ENCODE measurements around the gene SLC12A7. TPM values are rescaled to one million over a fixed set of nuclear protein-coding genes. Genes with fewer than 3 reads are reported as not detected.

The SLC12A7 gene
- polyA plus RNA-seq, 1 donor = 76.6 TPM

DNA sequence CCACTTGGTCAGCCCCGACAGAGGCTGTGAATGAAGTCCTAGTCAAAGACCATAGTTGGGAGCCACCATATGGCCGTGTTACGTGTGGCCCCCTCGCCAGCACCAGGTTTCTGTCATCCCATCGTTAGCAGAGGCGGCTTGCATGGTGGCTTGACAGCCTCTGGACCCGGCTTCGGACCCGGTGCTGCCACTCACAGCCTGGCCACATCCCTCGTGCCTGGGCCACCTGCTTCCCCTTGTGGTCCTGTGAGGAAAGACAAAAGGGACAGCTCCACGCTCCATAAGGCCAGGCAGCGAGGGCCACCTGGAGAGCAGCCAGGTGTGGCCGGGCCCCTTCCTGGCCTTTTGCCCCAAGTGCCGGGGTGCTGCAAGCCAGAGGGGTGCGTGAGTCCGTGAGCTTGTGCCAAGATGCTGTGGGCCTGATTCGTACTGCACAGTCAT is 97.1 kb downstream of the SLC12A7 start:
- H3K4me1 ChIP-seq (ENCODE audit: control insufficient read depth, insufficient read depth, low read length) = peaks cover 13% of the 10 kb centered on the region
- H3K36me3 ChIP-seq (ENCODE audit: control insufficient read depth, insufficient read depth, low read length) = peaks cover 35% of the 10 kb centered on the region
- H3K9me3 ChIP-seq (ENCODE audit: control insufficient read depth, low read depth, low read length) = no peaks in the 10 kb centered on the region
- H3K27me3 ChIP-seq (ENCODE audit: control insufficient read depth, insufficient read depth, low read length) = peaks cover 2% of the 10 kb centered on the region
- no peak for DNase-seq
- H3K4me3 ChIP-seq (ENCODE audit: low read length) = no peak overlapping the region
- no CpG with 5 or more reads among the region's 17 CpGs for WGBS (ENCODE audit: insufficient coverage, low lambda C conversion rate)
- H3K27ac ChIP-seq (ENCODE audit: low read length) = no peak overlapping the region

DNA sequence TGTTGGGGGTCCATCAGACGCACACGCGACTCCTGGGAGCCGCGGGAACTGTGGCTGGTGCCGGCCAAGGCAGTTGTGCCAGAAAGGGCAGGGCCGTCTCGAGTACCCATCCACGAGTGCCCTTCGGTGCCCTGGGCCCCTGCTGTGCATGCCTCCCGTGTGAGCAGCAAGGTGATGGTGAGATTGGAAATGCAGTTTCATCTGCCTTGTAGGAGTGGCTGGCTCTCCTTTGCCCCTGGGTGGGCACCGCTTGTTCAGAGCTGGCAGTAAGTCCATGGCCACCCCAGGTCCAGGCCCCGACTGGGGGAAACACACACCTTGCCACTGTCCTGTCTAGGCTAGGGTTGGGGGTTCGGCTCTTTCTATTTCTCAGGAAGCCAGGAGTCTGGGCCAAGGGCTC is 97.5 kb downstream of the SLC12A7 start:
- Histone ChIP-seq H3K9me3 (ENCODE audit: control insufficient read depth, low read depth, low read length) (no peaks in the 10 kb centered on the region), H3K27ac (ENCODE audit: low read length) (no peak overlapping the region), H3K27me3 (ENCODE audit: control insufficient read depth, insufficient read depth, low read length) (peaks cover 5% of the 10 kb centered on the region), H3K4me3 (ENCODE audit: low read length) (no peak overlapping the region), H3K4me1 (ENCODE audit: control insufficient read depth, insufficient read depth, low read length) (peaks cover 15% of the 10 kb centered on the region), H3K36me3 (ENCODE audit: control insufficient read depth, insufficient read depth, low read length) (peaks cover 35% of the 10 kb centered on the region)
- WGBS (ENCODE audit: insufficient coverage, low lambda C conversion rate) = no CpG with 5 or more reads among the region's 14 CpGs
- DNase-seq = no peak

- 100% methylated on average over 1 of the region's 3 CpGs for WGBS (ENCODE audit: insufficient coverage, low lambda C conversion rate)
- Histone ChIP-seq H3K4me1 (ENCODE audit: control insufficient read depth, insufficient read depth, low read length) (peaks cover 15% of the 10 kb centered on the region), H3K4me3 (ENCODE audit: low read length) (no peak overlapping the region), H3K27me3 (ENCODE audit: control insufficient read depth, insufficient read depth, low read length) (peaks cover 5% of the 10 kb centered on the region), H3K27ac (ENCODE audit: low read length) (no peak overlapping the region), H3K9me3 (ENCODE audit: control insufficient read depth, low read depth, low read length) (no peaks in the 10 kb centered on the region), H3K36me3 (ENCODE audit: control insufficient read depth, insufficient read depth, low read length) (peaks cover 34% of the 10 kb centered on the region)
- no peak for DNase-seq
These were observed 97.9 kb downstream of the SLC12A7 start for GRCh38 chr5:1013948-1014301.

GRCh38 chr5:1013238-1013947 is 98.5 kb downstream of the SLC12A7 start:
- no CpG with 5 or more reads among the region's 19 CpGs for WGBS (ENCODE audit: insufficient coverage, low lambda C conversion rate)
- no peak overlapping the region for H3K27ac ChIP-seq (ENCODE audit: low read length)
- H3K36me3 ChIP-seq (ENCODE audit: control insufficient read depth, insufficient read depth, low read length) = peaks cover 32% of the 10 kb centered on the region
- peaks cover 6% of the 10 kb centered on the region for H3K27me3 ChIP-seq (ENCODE audit: control insufficient read depth, insufficient read depth, low read length)
- no peak for DNase-seq
- no peak overlapping the region for H3K4me3 ChIP-seq (ENCODE audit: low read length)
- no peaks in the 10 kb centered on the region for H3K9me3 ChIP-seq (ENCODE audit: control insufficient read depth, low read depth, low read length)
- peaks cover 17% of the 10 kb centered on the region for H3K4me1 ChIP-seq (ENCODE audit: control insufficient read depth, insufficient read depth, low read length)

GRCh38 chr5:1012900-1013237 is 99.0 kb downstream of the SLC12A7 start:
- Histone ChIP-seq H3K9me3 (ENCODE audit: control insufficient read depth, low read depth, low read length) (no peaks in the 10 kb centered on the region), H3K4me3 (ENCODE audit: low read length) (no peak overlapping the region), H3K36me3 (ENCODE audit: control insufficient read depth, insufficient read depth, low read length) (peaks cover 29% of the 10 kb centered on the region), H3K4me1 (ENCODE audit: control insufficient read depth, insufficient read depth, low read length) (peaks cover 22% of the 10 kb centered on the region), H3K27ac (ENCODE audit: low read length) (no peak overlapping the region), H3K27me3 (ENCODE audit: control insufficient read depth, insufficient read depth, low read length) (peaks cover 7% of the 10 kb centered on the region)
- WGBS (ENCODE audit: insufficient coverage, low lambda C conversion rate) = no CpG with 5 or more reads among the region's 7 CpGs
- no peak for DNase-seq

- peaks cover 26% of the 10 kb centered on the region for H3K36me3 ChIP-seq (ENCODE audit: control insufficient read depth, insufficient read depth, low read length)
- DNase-seq = no peak
These were observed 99.5 kb downstream of the SLC12A7 start for GRCh38 chr5:1012313-1012841.

DNA sequence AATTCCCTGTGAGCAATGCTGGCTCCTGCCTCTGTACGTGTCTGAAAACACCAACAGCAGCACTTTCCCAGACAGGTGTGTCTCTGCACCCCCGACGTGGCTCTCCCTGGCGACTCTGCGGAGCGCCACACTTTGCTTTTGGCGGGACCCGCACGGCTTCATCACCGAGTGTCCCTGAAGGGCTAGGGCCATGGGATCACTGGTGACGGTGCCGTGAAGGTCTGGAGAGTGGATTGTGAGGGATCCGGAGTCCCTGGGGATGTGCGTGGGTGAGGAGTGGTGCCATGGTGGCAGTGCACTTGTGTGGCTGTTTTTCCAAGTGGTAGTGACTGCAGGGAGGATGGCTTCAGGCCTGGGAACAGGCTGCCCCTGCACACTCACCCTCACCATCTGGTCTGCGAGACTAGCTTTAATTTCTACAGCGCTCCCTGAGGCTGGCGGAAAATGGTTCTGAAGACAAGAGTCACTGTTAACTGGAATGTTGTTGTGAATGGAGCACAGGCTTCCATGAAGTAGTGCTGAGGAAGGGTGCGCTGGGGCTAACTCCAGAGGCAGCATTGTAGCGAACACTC is 100.0 kb downstream of the SLC12A7 start:
- H3K4me1 ChIP-seq (ENCODE audit: control insufficient read depth, insufficient read depth, low read length) = peaks cover 27% of the 10 kb centered on the region
- no CpG with 5 or more reads among the region's 19 CpGs for WGBS (ENCODE audit: insufficient coverage, low lambda C conversion rate)
- peaks cover 2% of the 10 kb centered on the region for H3K9me3 ChIP-seq (ENCODE audit: control insufficient read depth, low read depth, low read length)
- no peak overlapping the region for H3K4me3 ChIP-seq (ENCODE audit: low read length)
- DNase-seq = no peak
- H3K36me3 ChIP-seq (ENCODE audit: control insufficient read depth, insufficient read depth, low read length) = peaks cover 21% of the 10 kb centered on the region
- H3K27me3 ChIP-seq (ENCODE audit: control insufficient read depth, insufficient read depth, low read length) = peaks cover 7% of the 10 kb centered on the region
- no peak overlapping the region for H3K27ac ChIP-seq (ENCODE audit: low read length)

More at GRCh38 chr5:1012313-1012841, 99.5 kb downstream of the SLC12A7 start:
- no peak overlapping the region for H3K4me3 ChIP-seq (ENCODE audit: low read length)
- H3K27me3 ChIP-seq (ENCODE audit: control insufficient read depth, insufficient read depth, low read length) = peaks cover 7% of the 10 kb centered on the region
- peaks cover 2% of the 10 kb centered on the region for H3K9me3 ChIP-seq (ENCODE audit: control insufficient read depth, low read depth, low read length)
- WGBS (ENCODE audit: insufficient coverage, low lambda C conversion rate) = no CpG with 5 or more reads among the region's 12 CpGs
- H3K4me1 ChIP-seq (ENCODE audit: control insufficient read depth, insufficient read depth, low read length) = peaks cover 27% of the 10 kb centered on the region
- no peak overlapping the region for H3K27ac ChIP-seq (ENCODE audit: low read length)

- peaks cover 2% of the 10 kb centered on the region for H3K9me3 ChIP-seq (ENCODE audit: control insufficient read depth, low read depth, low read length)
These were observed 100.6 kb downstream of the SLC12A7 start for GRCh38 chr5:1011226-1011631.

GRCh38 chr5:1010641-1011046 is 101.2 kb downstream of the SLC12A7 start:
- peaks cover 7% of the 10 kb centered on the region for H3K27me3 ChIP-seq (ENCODE audit: control insufficient read depth, insufficient read depth, low read length)

More at GRCh38 chr5:1011226-1011631, 100.6 kb downstream of the SLC12A7 start:
- peaks cover 17% of the 10 kb centered on the region for H3K36me3 ChIP-seq (ENCODE audit: control insufficient read depth, insufficient read depth, low read length)
- no CpG with 5 or more reads among the region's 11 CpGs for WGBS (ENCODE audit: insufficient coverage, low lambda C conversion rate)
- H3K27me3 ChIP-seq (ENCODE audit: control insufficient read depth, insufficient read depth, low read length) = peaks cover 7% of the 10 kb centered on the region
- no peak overlapping the region for H3K4me3 ChIP-seq (ENCODE audit: low read length)
- peak in 1 of 2 donors; percentile 52 for DNase-seq
- peaks cover 27% of the 10 kb centered on the region for H3K4me1 ChIP-seq (ENCODE audit: control insufficient read depth, insufficient read depth, low read length)
- peak overlapping the region; percentile 12 for H3K27ac ChIP-seq (ENCODE audit: low read length)

DNA sequence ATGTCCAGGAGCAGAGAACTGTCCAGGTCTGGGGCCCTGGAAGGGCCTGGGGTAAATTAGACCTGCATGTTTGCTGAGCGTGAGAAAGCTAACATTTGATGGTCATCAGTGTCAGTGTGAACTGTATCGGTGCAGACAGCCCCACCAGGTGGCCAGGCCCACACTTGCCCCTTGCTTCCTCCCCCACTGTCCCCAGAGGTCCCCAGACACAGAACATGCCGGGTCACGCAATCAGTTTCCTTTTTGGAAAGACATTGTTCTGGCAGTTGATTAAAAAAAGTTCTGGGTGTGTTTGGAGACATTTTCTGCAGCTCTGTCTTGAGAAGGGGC is 101.7 kb downstream of the SLC12A7 start:
- DNase-seq = peak in 1 of 2 donors; percentile 29
- H3K27me3 ChIP-seq (ENCODE audit: control insufficient read depth, insufficient read depth, low read length) = peaks cover 11% of the 10 kb centered on the region
- peaks cover 12% of the 10 kb centered on the region for H3K36me3 ChIP-seq (ENCODE audit: control insufficient read depth, insufficient read depth, low read length)
- no CpG with 5 or more reads among the region's 4 CpGs for WGBS (ENCODE audit: insufficient coverage, low lambda C conversion rate)
- peaks cover 5% of the 10 kb centered on the region for H3K9me3 ChIP-seq (ENCODE audit: control insufficient read depth, low read depth, low read length)
- H3K4me1 ChIP-seq (ENCODE audit: control insufficient read depth, insufficient read depth, low read length) = peaks cover 31% of the 10 kb centered on the region
- H3K27ac ChIP-seq (ENCODE audit: low read length) = no peak overlapping the region
- H3K4me3 ChIP-seq (ENCODE audit: low read length) = peak overlapping the region; percentile 53

More at GRCh38 chr5:1010641-1011046, 101.2 kb downstream of the SLC12A7 start:
- Histone ChIP-seq H3K4me1 (ENCODE audit: control insufficient read depth, insufficient read depth, low read length) (peaks cover 27% of the 10 kb centered on the region), H3K27ac (ENCODE audit: low read length) (peak overlapping the region; percentile 12), H3K9me3 (ENCODE audit: control insufficient read depth, low read depth, low read length) (peaks cover 2% of the 10 kb centered on the region), H3K36me3 (ENCODE audit: control insufficient read depth, insufficient read depth, low read length) (peaks cover 15% of the 10 kb centered on the region), H3K4me3 (ENCODE audit: low read length) (no peak overlapping the region)
- DNase-seq = peak in 1 of 2 donors; percentile 72
- no CpG with 5 or more reads among the region's 13 CpGs for WGBS (ENCODE audit: insufficient coverage, low lambda C conversion rate)
